Hematopoietic multipotent progenitor cell treated with erythropoietin and hydrocortisone succinate and interleukin-3 and kit ligand, for 6 days (in vitro differentiated cells): ENCODE data around the gene PDXDC1.
A peak's percentile ranks its signal among the peaks of the same experiment; 100 is the strongest.
"Not testable (repeated sequence)": the region's sequence is repeated elsewhere in the genome, so short reads cannot be mapped to it uniquely, and the experiment has no call there.

Source experiments
- DNase-seq: peaks from one replicate; pipeline ENCODE4 v3.0.0-alpha.2; 2015

The PDXDC1 gene

DNA sequence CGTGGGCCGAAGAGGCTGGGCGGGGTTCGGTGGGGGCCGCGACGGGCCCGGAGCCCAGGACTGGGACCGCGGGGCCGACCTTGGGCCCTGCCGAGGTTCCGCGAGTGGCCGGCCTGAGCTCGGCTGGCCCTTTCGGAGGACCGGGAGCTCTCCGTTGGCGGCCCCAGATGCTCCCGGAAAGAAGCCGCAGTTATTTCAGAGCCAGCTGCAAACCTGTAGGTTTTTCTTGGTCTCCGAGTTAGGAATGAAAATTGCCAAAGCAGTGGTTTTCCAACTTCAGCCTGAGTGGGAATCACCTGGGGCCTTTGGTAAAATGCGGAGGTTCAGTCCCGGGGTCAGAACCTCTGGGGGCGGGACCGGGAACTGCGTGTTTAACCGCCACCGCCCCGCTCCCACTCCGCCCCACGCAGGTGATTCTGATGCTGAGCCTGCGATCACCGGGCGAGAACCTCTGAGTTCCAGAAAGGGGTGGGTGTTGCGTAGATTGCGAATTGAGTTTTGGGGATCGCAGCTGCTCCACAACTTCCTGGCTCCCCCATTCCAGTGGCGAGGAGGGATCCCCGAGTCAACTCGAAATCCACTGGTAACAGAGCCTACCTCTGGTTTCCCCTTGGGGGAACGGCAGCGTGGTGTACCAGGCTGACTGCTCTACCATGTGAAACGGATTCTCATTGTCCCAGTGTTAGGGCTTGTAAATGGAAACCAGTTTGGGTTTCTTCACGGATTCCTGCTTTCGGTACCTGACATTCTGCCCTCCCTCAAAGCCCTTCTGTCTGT lies 780 bp downstream of the PDXDC1 start:
- peak; percentile 49 for DNase-seq

DNA sequence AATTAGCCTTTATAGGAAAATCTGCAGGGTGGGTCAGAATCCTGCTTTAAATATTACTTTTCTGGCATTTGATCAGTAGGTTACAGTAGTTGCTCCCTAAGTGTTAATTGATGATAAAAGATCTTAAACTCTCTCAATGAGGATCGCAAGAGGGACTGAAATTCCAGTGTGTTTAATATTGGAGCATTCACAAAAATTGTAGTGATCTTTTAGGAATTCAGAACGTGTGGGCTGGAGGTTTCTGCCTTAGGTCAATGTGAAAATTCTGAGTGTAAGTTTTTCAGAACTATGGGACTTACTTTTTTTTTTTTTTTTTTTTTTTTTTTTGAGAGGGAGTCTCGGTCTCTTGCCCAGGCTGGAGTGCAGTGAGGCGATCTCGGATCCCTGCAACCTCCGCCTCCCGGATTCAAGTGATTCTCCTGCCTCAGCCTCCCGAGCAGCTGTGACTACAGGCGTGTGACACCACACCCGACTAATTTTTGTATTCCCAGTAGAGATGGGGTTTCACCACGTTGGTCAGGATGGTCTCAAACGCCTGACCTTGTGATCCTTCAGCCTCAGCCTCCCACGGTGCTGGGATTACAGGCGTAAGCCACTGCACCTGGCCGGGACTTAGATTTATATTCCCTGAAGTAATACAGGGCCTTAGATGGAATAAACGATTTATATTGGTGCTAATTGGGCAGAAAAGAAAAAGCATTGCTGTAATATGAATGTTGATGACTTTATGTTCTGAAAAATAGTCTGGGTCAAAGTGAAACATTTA lies 2.3 kb downstream of the PDXDC1 start:
- DNase-seq = not testable (repeated sequence)

DNA sequence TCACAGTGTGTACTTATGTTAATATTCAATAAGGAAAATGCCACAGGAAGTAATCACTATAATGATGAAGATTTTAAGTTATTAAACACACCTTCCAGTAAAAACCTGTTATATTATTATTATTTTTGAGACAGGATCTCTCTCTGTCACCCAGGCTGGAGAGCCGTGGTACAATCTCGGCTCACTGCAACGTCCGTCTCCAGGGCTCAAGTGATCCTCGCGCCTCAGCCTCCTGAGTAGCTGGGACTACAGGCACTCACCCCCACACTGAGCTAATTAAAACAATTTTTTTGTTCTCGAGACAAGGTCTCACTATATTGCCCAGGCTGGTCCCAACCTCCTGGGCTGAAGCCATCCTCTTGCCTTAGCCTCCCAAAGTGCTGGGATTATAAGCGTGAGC lies 3.5 kb downstream of the PDXDC1 start:
- DNase-seq = not testable (repeated sequence)

DNA sequence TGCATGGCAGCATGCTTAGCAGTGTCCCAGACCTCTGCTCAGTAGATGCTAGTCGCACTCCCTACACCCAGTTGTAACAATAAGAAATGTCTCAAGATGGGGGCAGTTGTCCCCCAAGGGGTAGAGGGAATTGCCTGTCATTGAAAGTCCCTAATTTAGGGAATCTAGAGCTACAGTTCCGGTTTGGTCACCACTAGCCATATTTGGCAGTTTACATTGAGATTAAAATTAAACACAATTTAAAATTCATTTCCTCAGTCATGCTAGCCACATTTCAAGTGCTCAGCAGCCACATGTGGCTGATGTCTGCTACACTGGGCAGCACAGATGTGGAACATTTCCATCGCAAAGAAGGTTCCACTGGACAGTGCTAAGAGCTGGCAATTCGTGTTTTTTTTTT lies 4.1 kb downstream of the PDXDC1 start:
- DNase-seq = not testable (repeated sequence)

DNA sequence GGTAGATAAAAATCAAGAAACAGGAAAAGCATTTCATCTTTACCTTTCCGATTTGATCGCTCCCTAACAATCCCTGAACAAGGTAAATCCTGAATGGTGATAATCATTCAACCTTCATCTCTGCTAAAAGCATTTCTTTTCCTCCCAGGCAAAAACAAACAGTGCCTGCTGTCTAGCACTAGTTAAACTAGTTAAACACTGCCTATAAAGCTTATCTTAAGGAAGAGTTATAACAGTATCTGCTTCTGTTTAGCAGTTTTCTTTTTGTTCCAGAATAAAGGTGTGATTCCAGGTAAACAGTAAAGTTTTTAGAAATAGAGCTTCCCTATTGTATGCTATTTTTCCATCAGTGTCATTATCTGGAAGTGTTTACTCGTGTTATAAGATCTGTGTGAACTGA lies 6.4 kb downstream of the PDXDC1 start:
- not testable (repeated sequence) for DNase-seq

DNA sequence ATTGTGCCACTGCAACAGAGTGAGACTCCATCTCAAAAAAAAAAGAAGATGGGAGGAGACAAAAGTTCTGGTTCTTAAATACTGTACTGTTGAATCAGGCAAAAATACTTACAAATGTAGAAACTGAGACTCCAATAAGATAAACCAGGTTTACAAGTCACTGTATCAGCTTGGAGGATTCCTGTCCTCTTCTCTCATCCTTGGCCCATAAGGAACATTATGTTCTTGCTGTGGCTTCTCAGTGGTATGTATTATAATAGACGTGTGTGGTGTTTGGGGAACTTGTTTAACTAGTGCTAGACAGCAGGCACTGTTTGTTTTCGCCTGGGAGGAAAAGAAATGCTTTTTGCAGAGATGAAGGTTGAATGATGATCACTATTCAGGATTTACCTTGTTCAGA lies 7.7 kb downstream of the PDXDC1 start:
- DNase-seq = not testable (repeated sequence)

DNA sequence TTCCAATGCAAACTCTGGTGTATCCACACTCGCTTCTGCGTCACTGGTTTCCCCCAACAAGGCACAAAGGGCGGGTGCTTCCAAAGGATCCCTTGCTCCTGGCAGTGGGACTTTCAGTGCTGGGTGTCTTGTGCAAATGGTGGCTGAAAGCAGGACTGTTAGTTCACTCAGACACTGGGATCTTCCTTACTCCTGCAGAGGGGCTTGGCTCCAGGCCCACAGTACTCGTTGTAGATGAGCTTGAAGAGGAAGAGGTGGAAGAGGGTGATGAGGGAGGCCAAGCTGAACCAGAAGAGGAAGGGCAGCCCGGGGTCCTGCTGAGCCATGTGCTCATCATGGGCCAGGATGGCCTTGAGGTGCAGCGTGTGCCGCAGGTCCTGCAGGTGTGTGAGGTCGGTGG lies 13.3 kb downstream of the PDXDC1 start:
- DNase-seq = not testable (repeated sequence)

DNA sequence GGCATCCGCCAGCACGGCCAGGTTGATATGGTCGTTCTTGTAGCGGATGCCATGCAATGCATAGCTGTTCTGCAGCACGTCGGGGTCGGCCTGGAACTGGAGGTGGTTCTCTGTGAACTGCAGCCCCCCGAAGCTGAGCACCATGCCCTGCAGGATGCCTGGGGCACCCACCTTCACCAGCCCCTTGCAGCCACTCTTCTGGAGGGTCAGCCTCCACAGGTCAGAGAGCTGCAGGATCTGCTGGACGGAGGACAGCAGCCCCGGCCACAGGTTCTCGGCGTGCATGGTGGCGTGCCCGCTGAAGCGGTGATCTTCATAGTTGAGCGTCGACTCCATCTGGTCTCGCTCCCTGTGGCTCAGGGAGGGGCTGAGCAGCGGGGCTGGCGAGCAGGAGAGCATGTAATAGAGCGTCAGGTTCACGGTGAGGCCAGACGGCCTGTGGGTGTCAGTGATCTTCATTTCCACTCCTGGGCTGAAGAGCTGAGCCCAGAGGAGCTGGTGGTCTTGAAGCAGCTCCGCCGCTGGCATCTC lies 13.9 kb downstream of the PDXDC1 start:
- not testable (repeated sequence) for DNase-seq

DNA sequence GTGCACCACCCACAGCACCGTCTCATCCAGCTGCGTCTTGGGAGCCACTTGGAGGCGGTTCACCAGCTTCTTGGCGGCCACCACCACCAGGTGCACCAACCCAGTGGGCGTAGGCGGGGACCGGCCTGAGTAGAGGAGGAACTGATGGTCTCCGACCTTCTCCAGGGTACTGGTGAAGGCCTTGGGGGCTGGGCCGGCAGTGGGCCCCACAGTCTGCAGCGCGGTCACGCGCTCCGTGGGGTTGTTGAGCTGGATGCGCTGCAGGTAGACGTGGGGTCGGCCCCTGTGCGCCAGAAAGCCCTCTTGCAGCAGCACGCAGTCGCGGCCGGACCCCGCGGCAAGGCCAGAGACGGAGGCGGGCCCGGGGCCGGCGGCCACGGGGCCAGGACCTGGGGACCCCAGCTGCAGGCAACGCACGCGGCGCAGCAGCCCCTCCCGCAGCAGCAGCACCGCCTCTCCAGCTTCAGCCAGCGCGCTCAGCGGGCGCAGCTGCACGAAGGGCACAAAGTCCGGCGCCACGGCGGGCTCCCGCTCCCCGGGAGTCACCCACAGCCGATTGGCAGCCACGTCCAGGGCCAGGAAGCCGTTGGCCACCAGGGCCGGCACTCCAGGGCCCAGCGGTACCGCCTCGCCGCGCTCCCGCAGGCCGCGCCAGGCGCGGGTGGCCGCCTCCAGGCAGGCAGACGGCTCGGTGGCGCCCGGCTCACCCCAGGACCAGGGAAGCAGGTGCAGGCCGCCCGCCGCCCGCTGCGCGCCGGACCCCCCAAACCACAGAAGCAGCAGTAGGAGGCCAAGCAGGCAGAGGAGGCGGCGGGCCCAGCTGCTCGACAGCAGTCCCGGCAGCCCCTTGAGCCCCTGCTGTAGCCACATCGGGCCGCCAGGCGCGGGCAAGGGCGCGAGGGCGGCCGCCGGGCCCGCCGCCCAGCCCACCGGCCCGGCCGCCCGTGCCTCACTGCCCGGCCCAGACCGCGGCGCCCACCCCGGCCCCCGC lies 14.8 kb downstream of the PDXDC1 start:
- not testable (repeated sequence) for DNase-seq

DNA sequence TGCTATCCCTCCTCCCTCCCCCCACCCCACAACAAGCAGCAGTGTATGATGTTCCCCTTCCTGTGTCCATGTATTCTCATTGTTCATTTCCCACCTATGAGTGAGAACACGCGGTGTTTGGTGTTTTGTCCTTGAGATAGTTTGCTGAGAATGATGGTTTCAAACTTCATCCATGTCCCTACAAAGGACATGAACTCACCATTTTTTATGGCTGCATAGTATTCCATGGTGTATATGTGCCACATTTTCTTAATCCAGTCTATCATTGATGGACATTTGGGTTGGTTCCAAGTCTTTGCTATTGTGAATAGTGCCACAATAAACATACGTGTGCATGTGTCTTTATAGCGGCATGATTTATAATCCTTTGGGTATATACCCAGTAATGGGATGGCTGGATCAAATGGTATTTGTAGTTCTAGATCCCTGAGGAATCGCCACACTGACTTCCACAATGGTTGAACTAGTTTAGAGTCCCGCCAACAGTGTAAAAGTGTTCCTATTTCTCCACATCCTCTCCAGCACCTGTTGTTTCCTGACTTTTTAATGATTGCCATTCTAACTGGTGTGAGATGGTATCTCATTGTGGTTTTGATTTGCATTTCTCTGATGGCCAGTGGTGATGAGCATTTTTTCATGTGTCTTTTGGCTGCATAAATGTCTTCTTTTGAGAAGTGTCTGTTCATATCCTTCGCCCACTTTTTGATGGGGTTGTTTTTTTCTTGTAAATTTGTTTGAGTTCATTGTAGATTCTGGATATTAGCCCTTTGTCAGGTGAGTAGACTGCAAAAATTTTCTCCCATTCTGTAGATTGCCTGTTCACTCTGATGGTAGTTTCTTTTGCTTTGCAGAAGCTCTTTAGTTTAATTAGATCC lies 18.7 kb downstream of the PDXDC1 start:
- not testable (repeated sequence) for DNase-seq

DNA sequence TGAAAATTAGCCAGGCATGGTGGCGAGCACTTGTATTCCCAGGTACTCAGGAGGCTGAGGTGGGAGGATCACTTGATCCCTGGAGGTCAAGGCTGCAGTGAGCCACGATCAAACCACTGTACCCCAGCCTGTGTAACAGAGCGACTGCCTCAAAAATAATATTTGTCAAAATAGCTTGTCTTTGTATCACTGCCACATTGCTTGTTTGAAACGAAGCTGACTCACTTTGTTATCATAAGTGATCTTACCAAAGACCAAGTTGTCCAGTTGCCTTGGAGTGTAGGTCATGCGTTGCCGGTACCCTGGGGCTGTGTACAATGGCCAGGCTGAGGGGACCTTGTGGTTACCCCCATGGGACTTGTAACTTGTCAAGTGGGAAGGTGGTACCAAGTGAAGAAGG lies 21.9 kb downstream of the PDXDC1 start:
- not testable (repeated sequence) for DNase-seq

DNA sequence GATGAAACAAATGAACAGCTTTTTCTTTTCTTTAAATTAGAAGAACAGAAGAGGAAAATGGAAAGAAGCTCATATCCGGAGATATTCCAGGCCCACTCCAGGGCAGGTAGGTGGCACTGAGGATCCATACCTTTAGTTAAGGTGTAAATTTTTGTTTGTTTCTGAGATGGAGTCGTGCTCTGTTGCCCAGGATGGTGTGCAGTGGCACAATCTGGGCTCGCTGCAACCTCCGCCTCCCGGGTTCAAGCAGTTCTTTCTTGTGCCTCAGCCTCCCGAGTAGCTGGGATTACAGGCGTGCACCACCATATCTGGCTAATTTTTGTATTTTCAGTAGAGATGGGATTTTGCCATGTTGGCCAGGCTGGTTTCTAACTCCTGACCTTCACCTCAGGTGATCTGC lies 23.5 kb downstream of the PDXDC1 start:
- not testable (repeated sequence) for DNase-seq

DNA sequence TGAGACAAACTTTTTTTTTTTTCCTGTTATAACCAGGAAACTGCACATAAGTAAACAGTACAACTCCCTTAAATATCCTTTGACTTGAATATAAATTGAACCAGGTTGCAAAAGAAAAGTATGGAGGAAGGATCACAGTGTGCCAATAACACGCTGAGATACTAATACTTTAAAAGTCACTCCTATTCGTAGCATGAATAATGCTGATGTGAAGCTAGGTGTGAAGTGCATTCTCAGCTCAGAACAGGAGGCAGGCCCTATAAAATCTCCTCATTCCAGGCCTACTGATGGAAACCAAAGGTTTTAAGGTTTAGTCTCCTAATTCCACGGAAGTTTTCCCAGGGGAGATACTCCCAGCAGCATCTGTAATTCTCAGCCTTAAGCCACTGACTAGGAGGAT lies 25.0 kb downstream of the PDXDC1 start:
- DNase-seq = not testable (repeated sequence)

DNA sequence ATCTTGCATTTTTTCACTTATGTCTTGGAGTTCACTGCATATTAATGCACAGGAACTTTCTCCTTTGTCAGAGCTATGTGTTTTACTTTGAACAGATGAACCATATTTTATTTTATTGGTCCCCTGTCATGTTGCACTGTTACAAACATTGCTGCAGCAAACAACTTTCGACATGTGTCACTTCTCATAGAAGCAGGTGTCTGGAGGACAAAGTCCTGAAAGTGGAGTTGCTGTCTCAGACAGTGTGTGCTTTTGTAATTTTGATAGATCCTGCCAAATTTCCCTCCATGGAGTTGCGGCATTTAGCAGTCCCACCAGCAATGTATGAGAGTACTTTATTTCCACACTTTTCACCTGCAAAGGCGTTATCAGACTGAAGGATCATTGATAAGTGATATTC lies 27.6 kb downstream of the PDXDC1 start:
- not testable (repeated sequence) for DNase-seq

DNA sequence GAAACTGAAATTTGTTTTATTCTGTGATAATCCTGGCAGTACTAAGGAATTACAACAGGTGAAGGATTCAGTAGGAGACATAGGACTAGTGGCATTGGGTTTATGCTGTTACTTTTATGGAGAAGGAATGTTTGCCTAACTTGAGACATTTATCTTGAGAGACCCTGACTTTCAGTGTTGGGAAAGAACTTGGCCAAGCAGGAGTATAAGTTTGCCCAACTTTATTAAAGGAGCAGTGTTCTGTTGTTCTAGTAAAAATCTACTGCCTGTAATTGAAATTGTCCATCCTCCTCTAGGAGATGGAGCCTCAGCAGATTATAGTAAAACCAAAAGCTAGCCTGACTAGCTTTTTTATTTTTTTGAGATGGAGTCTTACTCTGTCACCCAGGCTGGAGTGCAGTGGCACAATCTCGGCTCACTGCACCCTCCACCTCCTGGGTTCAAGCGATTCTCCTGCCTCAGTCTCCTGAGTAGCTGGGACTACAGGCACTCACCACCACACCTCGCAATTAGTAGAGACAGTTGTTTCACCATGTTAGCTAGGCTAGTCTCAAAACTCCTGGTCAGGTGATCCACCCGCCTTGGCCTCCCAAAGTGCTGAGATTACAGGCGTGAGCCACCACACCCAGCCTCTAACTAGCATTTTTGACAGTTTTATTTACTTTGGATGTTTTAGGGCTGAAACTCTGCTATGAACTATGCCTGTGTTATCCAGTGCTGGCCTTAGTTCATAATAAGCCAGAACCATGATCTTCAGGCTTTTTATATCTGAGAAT lies 30.7 kb downstream of the PDXDC1 start:
- DNase-seq = not testable (repeated sequence)

DNA sequence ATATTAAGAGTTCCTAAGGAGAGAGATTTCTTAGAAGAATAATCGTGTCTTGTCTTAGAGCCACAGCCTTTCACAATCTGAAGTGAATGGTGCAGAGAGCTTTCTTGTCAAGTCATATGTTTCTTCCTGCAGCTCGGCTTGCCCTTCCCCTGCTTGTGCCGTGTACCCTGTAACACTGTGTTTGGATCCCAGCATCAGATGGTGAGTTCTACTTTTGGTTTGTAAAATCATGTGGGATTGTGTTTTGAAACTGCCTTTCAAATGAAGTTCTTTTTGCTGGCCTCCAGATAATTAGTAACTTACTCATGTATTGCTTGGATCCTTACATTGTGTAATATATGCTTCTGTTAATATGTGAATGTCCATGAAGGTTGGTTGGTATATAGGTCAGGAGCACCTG lies 33.8 kb downstream of the PDXDC1 start:
- not testable (repeated sequence) for DNase-seq

DNA sequence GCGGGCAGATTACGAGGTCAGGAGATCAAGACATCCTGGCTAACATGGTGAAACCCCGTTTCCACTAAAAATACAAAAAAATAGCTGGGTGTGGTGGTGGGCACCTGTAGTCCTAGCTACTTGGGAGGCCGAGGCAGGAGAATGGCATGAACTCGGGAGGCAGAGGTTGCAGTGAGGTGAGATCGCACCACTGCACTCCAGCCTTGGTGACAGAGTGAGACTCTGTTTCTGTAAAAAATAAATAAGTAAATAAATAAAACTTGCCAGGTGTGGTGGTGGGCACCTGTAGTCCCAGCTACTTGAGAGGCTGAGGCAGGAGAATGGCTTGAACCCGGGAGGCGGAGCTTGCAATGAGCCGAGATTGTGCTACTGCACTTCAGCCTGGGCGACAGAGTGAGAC lies 38.1 kb downstream of the PDXDC1 start:
- not testable (repeated sequence) for DNase-seq

DNA sequence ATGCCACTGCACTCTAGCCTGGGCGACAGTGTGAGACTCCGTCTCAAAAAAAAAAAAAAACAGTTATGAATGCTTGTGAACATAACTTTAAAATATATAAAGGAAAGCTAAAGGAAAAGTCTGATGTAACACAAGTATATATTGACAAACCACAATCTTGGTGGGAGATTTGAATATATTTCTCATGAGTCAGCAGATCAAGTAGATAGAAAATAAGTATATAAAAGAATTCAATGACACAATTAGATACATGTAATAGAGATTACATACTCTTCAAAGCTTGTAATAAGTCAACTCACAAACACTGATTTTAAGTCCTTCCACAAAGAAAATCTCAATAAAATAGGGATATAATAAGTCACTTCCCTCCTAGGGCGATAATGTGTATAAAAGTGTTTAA lies 40.8 kb downstream of the PDXDC1 start:
- not testable (repeated sequence) for DNase-seq

DNA sequence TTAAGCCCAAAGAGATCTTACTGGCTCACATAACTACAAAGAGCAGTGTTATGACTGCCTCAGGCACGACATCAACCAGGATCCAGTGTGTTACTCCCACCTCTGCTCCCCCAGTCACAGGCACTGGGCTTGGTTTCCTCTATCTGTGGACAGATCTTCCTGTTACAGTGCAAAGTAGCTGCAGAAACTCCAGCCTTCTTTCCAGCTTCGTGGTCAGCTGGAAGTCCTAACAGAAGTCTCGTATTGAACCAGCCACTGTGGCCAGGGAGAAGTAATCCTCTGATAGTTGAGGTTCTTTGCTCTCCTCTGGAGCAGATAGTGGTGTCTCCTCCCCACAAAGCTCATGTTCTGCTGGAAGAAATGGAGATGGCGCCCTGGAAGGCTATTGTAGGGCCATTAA lies 41.5 kb downstream of the PDXDC1 start:
- DNase-seq = not testable (repeated sequence)

DNA sequence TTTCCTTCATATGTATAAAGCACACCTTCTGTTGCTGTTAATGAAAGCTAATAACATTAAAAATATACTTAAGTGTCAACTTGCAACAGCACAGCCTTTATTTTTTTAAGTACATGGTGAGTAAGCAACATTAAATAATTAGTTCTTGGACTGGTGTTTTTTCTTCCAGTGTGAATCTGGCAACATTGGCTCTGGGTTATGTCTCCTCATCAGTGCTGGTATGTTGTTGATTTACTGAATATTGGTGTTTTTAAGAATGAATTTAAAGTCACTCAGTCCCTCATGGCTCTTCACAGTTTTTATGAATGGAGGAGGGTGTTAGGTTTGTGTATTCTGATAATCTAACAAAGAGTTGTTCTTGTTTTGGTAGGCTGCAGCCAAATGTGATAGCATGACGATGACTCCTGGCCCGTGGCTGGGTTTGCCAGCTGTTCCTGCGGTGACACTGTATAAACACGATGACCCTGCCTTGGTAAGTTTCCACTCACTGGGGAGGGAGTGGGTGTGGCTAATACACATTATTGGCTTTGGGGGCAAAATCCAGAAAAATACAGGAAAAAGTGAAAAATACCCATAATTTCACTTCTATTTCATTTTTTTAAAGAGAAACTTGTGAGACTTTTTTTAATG lies 42.2 kb downstream of the PDXDC1 start:
- peak; percentile 55 for DNase-seq
